GM19240 (cell line): Measurements from ENCODE around the gene LTBP3.
"Not testable (repeated sequence)": the region's sequence is repeated elsewhere in the genome, so short reads cannot be mapped to it uniquely, and the experiment has no call there.

Source experiments
- DNase-seq: peaks from one replicate; pipeline ENCODE4 v3.0.0; 2011; ENCODE audit warnings: low spot score; ENCODE audit not compliant: insufficient read length

Gene LTBP3

DNA sequence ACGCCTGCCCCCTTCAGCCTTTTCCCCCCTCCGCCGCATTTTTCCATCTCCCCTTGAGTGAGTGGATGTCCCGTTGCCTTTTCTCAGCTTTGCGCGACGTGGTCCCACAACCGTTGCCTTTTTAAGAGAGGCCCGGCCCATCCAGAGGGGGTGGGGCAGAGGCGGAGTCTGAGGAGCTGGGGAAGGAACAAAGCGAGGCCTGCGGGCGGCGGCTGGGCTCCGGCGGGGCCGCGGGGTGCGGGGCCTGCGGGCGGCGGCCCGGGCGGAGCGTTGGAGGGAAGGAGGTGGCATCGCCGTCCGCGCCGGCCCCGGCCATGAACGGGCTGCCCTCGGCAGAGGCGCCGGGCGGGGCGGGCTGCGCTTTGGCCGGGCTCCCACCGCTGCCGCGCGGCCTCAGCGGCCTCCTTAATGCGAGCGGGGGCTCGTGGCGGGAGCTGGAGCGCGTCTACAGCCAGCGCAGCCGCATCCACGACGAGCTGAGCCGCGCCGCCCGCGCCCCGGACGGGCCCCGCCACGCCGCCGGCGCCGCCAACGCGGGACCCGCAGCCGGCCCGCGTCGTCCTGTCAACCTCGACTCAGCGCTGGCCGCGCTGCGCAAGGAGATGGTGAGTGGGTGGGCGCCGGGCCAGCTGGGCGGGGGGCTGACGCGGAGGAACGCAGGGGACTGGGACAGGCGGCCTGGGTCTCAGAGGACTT is 14.3 kb upstream of the LTBP3 start, which contains the start of gene FAM89B:
TSS of gene FAM89B (plus strand) at position 183 of the 696 bp plus-strand sequence. CDS start at position 315, 132 bp downstream.
- DNase-seq: peak; percentile 75

DNA sequence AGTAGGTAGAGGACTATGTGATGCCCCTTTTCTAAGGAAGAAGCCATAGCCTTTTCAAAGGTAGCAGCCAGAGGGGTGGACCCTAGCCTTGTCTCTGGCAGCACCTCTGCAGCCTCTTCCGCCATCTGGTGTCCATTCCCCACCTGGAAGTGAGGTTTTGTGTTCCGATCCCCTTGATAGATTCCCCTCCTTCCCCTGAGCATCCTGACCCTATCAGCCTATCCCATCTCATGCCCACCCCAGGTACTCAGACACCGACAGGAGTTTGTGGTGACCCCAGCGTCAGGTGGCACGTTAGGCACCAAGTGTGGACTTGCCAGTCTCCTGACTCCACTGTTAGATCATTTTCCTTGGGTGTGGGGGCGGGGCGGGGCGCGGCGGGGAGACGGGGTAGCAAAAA is 13.8 kb upstream of the LTBP3 start:
- no peak for DNase-seq

DNA sequence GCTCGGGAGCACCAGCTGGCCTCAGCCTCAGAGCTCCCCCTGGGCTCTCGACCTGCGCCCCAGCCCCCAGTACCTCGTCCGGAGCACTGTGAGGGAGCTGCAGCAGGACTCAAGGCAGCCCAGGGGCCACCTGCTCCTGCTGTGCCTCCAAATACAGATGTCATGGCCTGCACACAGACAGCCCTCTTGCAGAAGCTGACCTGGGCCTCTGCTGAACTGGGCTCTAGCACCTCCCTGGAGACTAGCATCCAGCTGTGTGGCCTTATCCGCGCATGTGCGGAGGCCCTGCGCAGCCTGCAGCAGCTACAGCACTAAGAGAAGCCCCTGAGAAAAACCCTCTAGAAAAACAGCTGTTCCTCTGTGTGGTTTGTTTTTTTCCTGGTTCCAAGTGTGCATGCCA is 13.3 kb upstream of the LTBP3 start:
- no peak for DNase-seq

DNA sequence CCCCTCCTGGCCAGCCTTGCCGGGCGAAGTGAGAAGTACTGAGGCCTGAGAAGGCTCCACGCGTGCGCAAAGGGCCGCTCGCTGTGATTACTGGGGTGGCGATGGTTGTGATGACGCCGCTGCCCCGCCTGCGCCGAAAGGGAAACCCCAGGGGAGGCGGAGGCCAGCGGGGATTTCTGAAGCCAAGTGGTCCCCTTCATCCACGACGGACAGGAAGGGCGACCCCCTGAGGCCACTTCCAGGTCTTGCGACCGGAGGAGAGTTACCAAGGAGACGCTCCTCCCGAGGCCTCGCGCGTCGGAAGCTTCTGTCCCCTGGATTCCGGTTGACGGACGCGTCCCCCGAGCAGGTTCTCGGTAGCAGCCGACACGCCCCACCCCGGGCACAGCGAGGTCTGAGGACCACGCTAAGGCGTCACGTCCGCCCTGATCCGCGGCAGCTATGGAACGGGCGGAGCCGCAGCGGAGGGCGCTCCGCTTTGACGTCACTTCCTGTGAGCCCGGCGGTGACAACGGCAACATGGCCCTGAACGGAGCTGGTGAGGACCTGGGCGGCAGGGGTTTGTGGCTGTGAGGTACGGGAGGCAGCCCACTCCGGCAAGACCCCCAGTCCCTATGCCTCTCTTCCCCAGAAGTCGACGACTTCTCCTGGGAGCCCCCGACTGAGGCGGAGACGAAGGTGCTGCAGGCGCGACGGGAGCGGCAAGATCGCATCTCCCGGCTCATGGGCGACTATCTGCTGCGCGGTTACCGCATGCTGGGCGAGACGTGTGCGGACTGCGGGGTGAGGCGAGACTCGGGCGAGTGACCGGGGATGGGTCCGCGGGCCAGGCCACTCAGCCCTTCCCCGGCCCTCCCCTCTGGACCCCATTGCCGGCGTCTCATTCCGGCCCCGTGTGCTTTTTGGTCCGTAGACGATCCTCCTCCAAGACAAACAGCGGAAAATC is 12.1 kb upstream of the LTBP3 start, which contains the start of gene ZNRD2:
TSS of gene ZNRD2 (plus strand) at position 505 of the 946 bp plus-strand sequence. CDS start at position 520, 15 bp downstream.
- peak; percentile 98 for DNase-seq

GRCh38 chr11:65569164-65569972 is 11.2 kb upstream of the LTBP3 start:
- no peak for DNase-seq

DNA sequence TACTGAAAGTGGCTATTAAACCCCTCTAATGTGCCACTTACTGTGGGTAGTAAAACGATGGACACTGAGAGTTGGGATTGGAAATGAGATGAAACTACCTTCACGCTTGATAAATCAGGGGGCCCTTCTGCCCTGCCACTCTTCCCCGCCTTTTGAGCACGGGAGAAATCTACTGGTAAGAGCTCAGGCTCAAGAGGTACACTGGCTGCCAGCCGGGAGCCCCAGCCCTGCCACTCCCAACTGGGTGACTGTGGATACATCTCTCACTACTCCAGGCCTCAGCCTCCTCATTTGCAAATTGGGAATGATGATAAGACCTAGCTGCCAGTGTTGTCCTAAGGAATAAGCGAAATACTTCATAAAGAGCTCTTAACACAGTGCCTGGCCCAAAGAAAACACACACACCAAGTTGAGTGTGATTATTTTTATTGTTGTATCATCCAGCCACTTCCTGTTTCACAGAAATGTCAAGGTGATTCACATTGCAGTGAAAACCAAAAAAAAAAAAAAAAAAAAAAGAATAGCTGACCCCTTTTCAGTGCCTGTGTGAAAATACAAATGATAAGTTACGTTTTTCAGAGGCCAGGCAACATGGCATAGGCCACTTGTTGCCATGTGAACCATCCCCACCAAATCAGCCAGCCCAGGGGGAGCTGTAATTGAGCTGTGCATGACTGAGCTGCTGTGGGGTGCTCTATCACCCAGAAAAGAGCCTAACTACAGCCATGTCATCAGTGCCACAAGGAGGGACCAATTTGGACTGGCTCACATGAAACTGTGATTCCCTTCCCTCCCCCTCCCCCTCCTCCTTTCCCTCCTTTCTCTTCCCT is 7.7 kb upstream of the LTBP3 start:
- DNase-seq: no peak

GRCh38 chr11:65564879-65565559 is 6.9 kb upstream of the LTBP3 start:
- DNase-seq: not testable (repeated sequence)

- DNase-seq: no peak
Measured at GRCh38 chr11:65563601-65564000, 5.4 kb upstream of the LTBP3 start.

GRCh38 chr11:65562788-65563187 is 4.6 kb upstream of the LTBP3 start:
- DNase-seq: no peak

DNA sequence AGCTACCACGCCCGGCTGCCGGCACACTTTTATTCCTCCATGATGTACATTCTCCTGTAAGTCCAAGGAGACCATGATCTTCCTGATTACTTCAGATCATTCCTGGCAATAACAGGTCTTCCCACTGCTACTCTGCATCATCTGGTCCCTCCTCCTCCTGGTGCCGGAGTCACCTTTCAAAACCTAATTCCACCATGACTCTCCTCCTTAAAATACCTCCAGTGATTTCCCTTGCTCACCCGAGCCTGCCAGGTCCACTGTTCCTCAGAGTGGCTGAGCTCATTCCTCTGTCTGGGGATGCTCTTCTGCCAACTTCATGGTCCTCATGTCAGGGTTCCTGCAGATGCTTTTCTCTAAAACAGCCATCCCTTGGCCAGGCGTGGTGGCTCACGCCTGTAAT is 3.9 kb upstream of the LTBP3 start:
- no peak for DNase-seq

DNA sequence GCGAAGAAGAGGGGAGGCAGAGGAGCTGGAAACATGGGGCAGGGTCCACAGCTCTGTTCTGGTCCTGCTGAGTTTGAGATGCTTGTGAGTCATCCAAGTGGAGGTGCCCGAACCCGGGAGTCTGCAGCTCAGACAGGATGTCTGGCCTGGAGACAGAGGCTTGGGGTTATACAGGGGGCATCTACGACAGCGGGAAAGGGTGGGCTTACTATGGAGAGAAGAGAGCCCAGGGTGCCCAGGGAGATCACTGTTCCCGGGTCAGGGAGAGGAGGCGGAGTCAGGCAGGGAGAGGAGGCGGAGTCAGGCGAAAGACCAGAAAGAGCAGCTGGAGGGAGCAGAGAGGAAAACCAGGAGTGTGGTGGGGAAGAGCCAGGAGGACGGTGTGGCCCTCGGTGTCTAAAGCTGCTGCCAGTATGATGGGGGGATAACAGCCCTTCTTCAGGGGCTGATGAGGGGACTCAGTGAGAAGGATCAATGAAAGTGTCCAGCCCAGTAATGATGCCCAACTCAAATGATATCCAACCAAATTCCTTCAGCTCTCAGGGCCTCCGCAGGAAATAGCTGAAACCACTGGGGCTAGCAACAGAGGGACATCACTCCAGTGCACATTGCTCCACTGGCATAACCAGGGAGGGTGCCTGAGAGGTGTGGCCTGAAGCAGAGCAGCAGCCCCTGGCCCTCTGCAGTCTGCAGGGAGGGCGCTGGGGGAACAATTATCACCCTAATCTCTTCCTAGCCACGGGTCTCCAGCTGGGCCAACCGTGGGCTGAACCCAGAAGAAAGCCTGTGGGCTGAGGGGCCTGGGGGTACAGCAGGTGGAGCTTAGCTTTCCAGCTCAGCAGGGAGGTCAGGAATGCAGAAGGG is 2.6 kb upstream of the LTBP3 start:
- no peak for DNase-seq

- no peak for DNase-seq
Measured at GRCh38 chr11:65559951-65560537, 1.9 kb upstream of the LTBP3 start.

GRCh38 chr11:65559535-65559934 is 1.4 kb upstream of the LTBP3 start:
- DNase-seq: no peak

DNA sequence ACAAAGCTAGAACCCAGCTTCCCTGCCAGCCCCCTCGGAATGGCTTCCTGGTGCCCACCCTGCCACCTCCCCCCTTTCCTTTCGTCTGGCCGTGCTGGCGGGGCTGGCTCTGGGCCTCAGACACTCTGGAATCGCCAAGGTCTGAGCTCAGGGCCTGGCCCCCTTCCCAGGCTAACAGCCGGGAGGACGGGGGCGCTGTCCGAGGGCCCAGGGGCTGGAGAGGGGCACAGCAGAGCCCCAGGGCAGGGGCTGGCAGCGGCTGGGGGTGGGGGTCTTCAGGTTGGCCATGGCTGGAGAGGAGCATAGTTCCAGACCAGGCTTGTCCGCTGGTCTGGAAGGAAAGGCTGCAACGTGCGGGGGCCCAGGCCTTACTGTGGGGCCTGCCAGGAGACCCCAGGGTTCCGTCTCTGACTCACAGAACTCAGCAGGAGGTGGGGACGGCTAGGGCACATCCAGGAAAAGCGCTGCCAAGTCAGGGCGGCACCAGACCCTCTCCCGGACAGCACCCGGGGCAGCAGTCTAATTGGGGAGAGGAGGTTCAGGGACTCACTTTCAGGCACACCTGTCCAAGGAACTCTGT is 861 bp upstream of the LTBP3 start:
- no peak for DNase-seq

GRCh38 chr11:65557280-65558001 is 718 bp downstream of the LTBP3 start:
- no peak for DNase-seq

DNA sequence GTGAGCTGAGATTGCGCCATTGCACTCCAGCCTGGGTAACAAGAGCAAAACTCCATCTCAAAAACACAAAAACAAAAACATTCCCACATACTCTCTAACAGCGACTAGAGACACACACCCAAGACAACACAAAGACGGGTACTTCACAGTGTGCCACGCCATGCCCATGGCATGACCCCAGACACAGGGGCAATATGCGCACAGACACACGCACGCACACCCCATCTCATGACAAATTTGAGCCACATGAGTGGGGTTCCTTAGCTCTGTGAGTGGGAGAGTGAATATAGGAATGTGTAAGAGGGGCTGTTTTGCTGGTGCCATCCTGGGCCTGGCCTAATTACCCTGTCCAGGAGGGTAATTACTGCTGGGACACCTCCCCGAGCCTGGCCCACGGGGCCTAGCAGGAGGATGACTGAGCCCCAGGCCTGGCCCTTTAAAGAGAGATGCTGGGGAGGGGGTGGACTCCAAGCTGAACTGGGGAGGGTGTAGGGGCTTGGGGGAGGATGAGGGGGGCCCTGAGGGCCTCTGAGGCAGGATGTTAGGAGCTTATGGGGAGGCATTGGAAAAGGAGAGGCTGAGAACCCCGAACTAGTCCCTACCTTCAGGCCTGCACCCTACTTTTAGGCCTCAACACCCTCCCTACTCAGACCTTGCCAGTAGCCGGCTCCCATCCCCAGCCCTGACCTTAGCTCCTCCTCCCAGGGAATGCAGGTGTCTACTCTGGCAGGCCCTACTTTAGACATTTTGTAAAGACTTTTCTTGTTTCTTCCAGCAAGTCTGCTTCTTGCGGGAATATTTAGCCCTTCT is 1.5 kb downstream of the LTBP3 start:
- no peak for DNase-seq
